Gastrocnemius medialis (tissue), 4 donors: ENCODE results near the gene ADAMTS19. TPM values are rescaled to one million over a fixed set of nuclear protein-coding genes. Genes with fewer than 3 reads are reported as not detected.

Source experiments
- ATAC-seq, 2 donors: fragments of 150-250 bp; one replicate each; pipeline ENCODE4 v1.9.1; 2016
- DNase-seq, 2 donors: peaks; one replicate each; pipeline ENCODE4 v3.0.0-alpha.2; 2019
- H3K27ac ChIP-seq, 4 donors: fragments of 200-600 bp; sonication (generic); 1 replicate in 1 of 4; 2 replicates in 3 of 4; pipeline ENCODE4 v1.5.1; 2016 to 2018; ENCODE audit warnings: mild to moderate bottlenecking in 2 of 4, moderate library complexity in 1 of 4
- H3K27me3 ChIP-seq, 3 donors: fragments of 200-600 bp; sonication (generic) in 2 of 3; 1 replicate in 1 of 3; 2 replicates in 2 of 3; pipeline versions ENCODE4 v1.5.1 to v1.6.0; 2016 to 2019; ENCODE audit warnings: mild to moderate bottlenecking in 1 of 3, moderate library complexity in 1 of 3
- H3K36me3 ChIP-seq, 2 donors: fragments of 200-600 bp; sonication (generic) in 1 of 2; one replicate each; pipeline ENCODE4 v1.5.1; 2017 to 2018
- H3K4me1 ChIP-seq, 2 donors: fragments of 200-600 bp; sonication (generic) in 1 of 2; one replicate each; pipeline ENCODE4 v1.5.1; 2016 to 2017; ENCODE audit warnings: mild to moderate bottlenecking in 2 of 2
- H3K4me3 ChIP-seq, 4 donors: fragments of 200-600 bp; sonication (generic) in 3 of 4; 1 replicate in 1 of 4; 2 replicates in 3 of 4; pipeline ENCODE4 v1.5.1; 2016 to 2019; ENCODE audit warnings: mild to moderate bottlenecking in 2 of 4
- H3K9me3 ChIP-seq, 3 donors: fragments of 200-600 bp; sonication (generic) in 2 of 3; 1 replicate in 1 of 3; 2 replicates in 2 of 3; pipeline ENCODE4 v1.5.1; 2016 to 2019
- CTCF ChIP-seq, 5 experiments: fragments of 450-650 bp in 3 of 5; fragments of 200-600 bp in 2 of 5; sonication (generic) in 2 of 5; IDR thresholded peaks in 4 of 5; conservative IDR thresholded peaks in 1 of 5; 1 replicate in 4 of 5; 2 replicates in 1 of 5; pipeline ENCODE4 v1.5.1; 2016 to 2019; ENCODE audit warnings: antibody characterized with exemption in 5 of 5, mild to moderate bottlenecking in 3 of 5, moderate library complexity in 3 of 5
- POLR2A ChIP-seq, 2 donors: fragments of 450-650 bp; IDR thresholded peaks; one replicate each; pipeline ENCODE4 v1.6.1; 2017; ENCODE audit warnings: antibody characterized with exemption in 2 of 2, mild to moderate bottlenecking in 2 of 2, moderate library complexity in 2 of 2
- in situ Hi-C, 4 donors: fragments of 200-750 bp; cut with MboI; loops; one replicate each; pipeline versions ENCODE4 v1.15.0 to v1.8.0; 2017; ENCODE audit warnings: low sequenced_read_pairs in 4 of 4
- intact Hi-C: fragments of 100-400 bp; cut with DNase I; formaldehyde crosslinking; loops from one replicate; pipeline ENCODE4 v1.15.1; 2023; ENCODE audit warnings: low total_unique reads
- total RNA-seq, 4 donors: library from RNA; depleted of rRNA; stranded (reverse); fragments of >200 nt; gene quantifications; one replicate each; pipeline versions ENCODE4 v1.1.0 to v1.2.3, GENCODE V29; 2016

Gene ADAMTS19
- total RNA-seq, 4 donors from 2014 or later, result 0.36 to 2.4 (median 0.80) TPM

GRCh38 chr5:129438322-129438721 lies 21.8 kb upstream of the ADAMTS19 start:
- no peaks in the 10 kb centered on the region for H3K9me3 ChIP-seq
- H3K27me3 ChIP-seq, result no peaks in the 10 kb centered on the region
- DNase-seq, result no peak
- intact Hi-C loops, result no loop called here
- no peaks in the 10 kb centered on the region for H3K4me1 ChIP-seq
- peak in 1 of 2 donors; percentile 52 for ATAC-seq
- H3K36me3 ChIP-seq, result no peaks in the 10 kb centered on the region
- no peak overlapping the region for H3K4me3 ChIP-seq
- no peak for TF ChIP-seq POLR2A (IDR thresholded peaks at IDR 0.05)
- TF ChIP-seq CTCF (IDR thresholded peaks at IDR 0.05 in 4 of 5, conservative IDR thresholded peaks at IDR 0.05 in 1 of 5), result no peak
- in situ Hi-C loops, result no loop called here
- no peak overlapping the region for H3K27ac ChIP-seq

DNA sequence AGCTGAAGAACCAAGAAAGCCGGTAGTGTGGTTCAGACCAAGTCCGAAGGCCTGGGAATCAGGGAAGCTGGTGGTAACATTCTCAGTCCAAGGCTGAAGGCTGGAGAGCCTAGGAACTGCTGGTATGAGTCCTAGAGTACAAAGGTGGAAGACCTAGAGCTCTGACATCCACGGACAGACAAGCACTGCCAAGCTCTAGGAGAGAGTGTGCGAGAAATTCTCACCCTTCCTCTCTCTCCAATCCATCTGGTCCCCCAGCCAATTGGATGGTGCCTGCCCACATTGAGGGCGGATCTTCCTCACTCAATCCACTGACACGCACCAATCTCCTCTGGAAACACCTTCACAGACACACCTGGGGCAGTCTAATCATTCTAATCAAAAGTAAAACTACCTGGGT lies 19.7 kb upstream of the ADAMTS19 start:
- in situ Hi-C loops (no loop called here), intact Hi-C loops (no loop called here)
- no peak for DNase-seq
- no peaks in the 10 kb centered on the region for H3K9me3 ChIP-seq
- TF ChIP-seq POLR2A (IDR thresholded peaks at IDR 0.05) (no peak), CTCF (IDR thresholded peaks at IDR 0.05 in 4 of 5, conservative IDR thresholded peaks at IDR 0.05 in 1 of 5) (no peak)
- H3K4me1 ChIP-seq, result no peaks in the 10 kb centered on the region
- no peak overlapping the region for H3K27ac ChIP-seq
- no peaks in the 10 kb centered on the region for H3K27me3 ChIP-seq
- no peak for ATAC-seq
- no peak overlapping the region for H3K4me3 ChIP-seq
- no peaks in the 10 kb centered on the region for H3K36me3 ChIP-seq

- no peaks in the 10 kb centered on the region for H3K27me3 ChIP-seq
- intact Hi-C loops (no loop called here), in situ Hi-C loops (no loop called here)
- no peaks in the 10 kb centered on the region for H3K4me1 ChIP-seq
- no peaks in the 10 kb centered on the region for H3K36me3 ChIP-seq
- TF ChIP-seq POLR2A (IDR thresholded peaks at IDR 0.05) (no peak), CTCF (IDR thresholded peaks at IDR 0.05 in 4 of 5, conservative IDR thresholded peaks at IDR 0.05 in 1 of 5) (no peak)
- H3K9me3 ChIP-seq, result no peaks in the 10 kb centered on the region
- no peak overlapping the region for H3K27ac ChIP-seq
- no peak overlapping the region for H3K4me3 ChIP-seq
- no peak for ATAC-seq
- no peak for DNase-seq
These were observed 19.0 kb upstream of the ADAMTS19 start for GRCh38 chr5:129441096-129441495.

GRCh38 chr5:129445379-129445778 lies 14.7 kb upstream of the ADAMTS19 start:
- TF ChIP-seq CTCF (IDR thresholded peaks at IDR 0.05 in 4 of 5, conservative IDR thresholded peaks at IDR 0.05 in 1 of 5) (no peak), POLR2A (IDR thresholded peaks at IDR 0.05) (no peak)
- in situ Hi-C loops, result no loop called here
- H3K9me3 ChIP-seq, result no peaks in the 10 kb centered on the region
- no peaks in the 10 kb centered on the region for H3K27me3 ChIP-seq
- no peaks in the 10 kb centered on the region for H3K4me1 ChIP-seq
- ATAC-seq (no peak), DNase-seq (no peak)
- H3K27ac ChIP-seq, result no peak overlapping the region
- no peaks in the 10 kb centered on the region for H3K36me3 ChIP-seq
- H3K4me3 ChIP-seq, result no peak overlapping the region
- intact Hi-C loops, result no loop called here

- H3K4me1 ChIP-seq, result no peaks in the 10 kb centered on the region
- in situ Hi-C loops, result no loop called here
- no peak for TF ChIP-seq POLR2A (IDR thresholded peaks at IDR 0.05)
- no peak for TF ChIP-seq CTCF (IDR thresholded peaks at IDR 0.05 in 4 of 5, conservative IDR thresholded peaks at IDR 0.05 in 1 of 5)
- no peak overlapping the region for H3K4me3 ChIP-seq
- DNase-seq (no peak), ATAC-seq (no peak)
- no peak overlapping the region for H3K27ac ChIP-seq
- no peaks in the 10 kb centered on the region for H3K9me3 ChIP-seq
- no peaks in the 10 kb centered on the region for H3K36me3 ChIP-seq
- intact Hi-C loops, result no loop called here
- H3K27me3 ChIP-seq, result no peaks in the 10 kb centered on the region
These were observed 12.1 kb upstream of the ADAMTS19 start for GRCh38 chr5:129447968-129448367.
